ENCODE measurements around the gene THYN1.

Gene THYN1

GRCh38 chr11:134207538-134208239, 45.5 kb downstream of the THYN1 start:
- DNase-seq = peak; percentile 33

- DNase-seq = no peak
Measured at GRCh38 chr11:134206185-134206584, 47.0 kb downstream of the THYN1 start.

GRCh38 chr11:134205729-134206128, 47.4 kb downstream of the THYN1 start:
- no peak for DNase-seq

DNA sequence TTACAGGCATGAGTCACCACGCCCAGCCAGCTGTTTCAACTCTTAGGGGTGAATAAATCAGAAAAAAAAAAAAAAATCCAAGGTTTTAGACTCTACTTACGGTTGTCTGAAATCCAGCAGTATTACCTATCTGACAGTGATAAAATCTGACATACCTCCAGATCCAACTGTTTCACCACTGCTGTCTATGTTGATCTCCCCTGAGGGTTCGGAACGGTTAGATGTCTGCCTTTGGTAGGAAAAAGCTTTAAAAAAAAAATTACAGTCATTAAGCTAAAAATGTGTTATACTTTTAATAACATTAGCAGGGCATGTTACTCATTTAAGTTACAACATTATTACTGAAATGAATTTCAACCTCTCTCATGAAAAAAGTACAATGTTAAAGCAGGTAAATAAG, 50.5 kb downstream of the THYN1 start:
- no peak for DNase-seq

- DNase-seq = no peak
Measured at GRCh38 chr11:134200688-134201087, 52.5 kb downstream of the THYN1 start.

DNA sequence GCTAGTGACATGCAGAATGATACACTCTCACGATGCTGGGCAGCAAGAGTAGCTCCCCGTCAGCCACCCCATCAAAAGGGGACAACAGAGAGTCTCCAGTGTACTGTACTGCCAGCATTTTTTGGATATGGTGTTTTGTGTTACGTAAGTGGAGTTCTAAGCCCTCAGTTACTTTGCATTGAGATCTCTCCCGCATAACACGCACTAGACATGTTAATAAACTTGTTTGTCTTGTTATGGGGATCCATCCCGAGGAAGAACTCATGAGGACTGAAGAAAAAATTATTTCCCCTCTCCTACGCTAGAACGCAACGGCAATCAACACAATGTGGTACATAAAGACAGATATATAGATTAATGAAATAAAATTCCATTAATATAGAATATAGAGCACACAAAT, 53.6 kb downstream of the THYN1 start:
- DNase-seq = no peak

Data from COR-L47 (cell line).